T-cell (primary cell): ENCODE data around the gene ZNF202. TPM values are rescaled to one million over a fixed set of nuclear protein-coding genes. Genes with fewer than 3 reads are reported as not detected.

Experiments used
- ATAC-seq, 4 experiments: fragments of 200-7000 bp in 3 of 4; fragments of 150-1000 bp in 1 of 4; cut with Tn5 transposase; replicated peaks in 1 of 4; 1 replicate in 3 of 4; 2 replicates in 1 of 4; pipeline ENCODE4 v1.10.0; 2021; ENCODE audit warnings: moderate library complexity in 3 of 4, mild to moderate bottlenecking in 2 of 4, moderate number of reproducible peaks in 1 of 4
- CTCF ChIA-PET, 2 donors: fragments of 300-600 bp; sonication (Branson Sonifier 250); formaldehyde crosslinking; loops; one replicate each; lab custom pipeline; 2022; ENCODE audit warnings: antibody characterized with exemption in 2 of 2; lab: Charles Lee
- POLR2A ChIA-PET, 2 donors: fragments of 300-600 bp; sonication (Branson Sonifier 250); formaldehyde crosslinking; loops; one replicate each; lab custom pipeline; 2022; ENCODE audit warnings: antibody characterized with exemption in 2 of 2; lab: Charles Lee
- DNase-seq, 35 experiments: peaks; one replicate each; pipeline versions ENCODE4 v3.0.0 to v3.0.0-alpha.2; 2013 to 2023
- H3K27ac ChIP-seq: one replicate; pipeline ENCODE4 v1.5.1; 2013; ENCODE audit warnings: low read length
- H3K27me3 ChIP-seq, 2 experiments: replicated peaks in 1 of 2; 1 replicate in 1 of 2; 2 replicates in 1 of 2; pipeline versions ENCODE4 v1.6.1 to v1.7.0; 2013; ENCODE audit warnings: low read length in 1 of 2, mixed read lengths in 1 of 2; ENCODE audit not compliant: control insufficient read depth in 2 of 2, insufficient read depth in 2 of 2; ENCODE audit errors: extremely low read depth in 1 of 2
- H3K36me3 ChIP-seq, 2 donors: 1 replicate in 1 of 2; 2 replicates in 1 of 2; pipeline versions ENCODE4 v1.6.1 to v1.7.0; 2013; ENCODE audit warnings: low read length in 1 of 2; ENCODE audit not compliant: control insufficient read depth in 2 of 2, insufficient read depth in 1 of 2; ENCODE audit errors: extremely low read depth in 1 of 2
- H3K4me1 ChIP-seq, 2 experiments: 1 replicate in 1 of 2; 2 replicates in 1 of 2; pipeline versions ENCODE4 v1.6.1 to v1.7.0; 2013; ENCODE audit warnings: low read length in 2 of 2, mixed read lengths in 1 of 2; ENCODE audit not compliant: insufficient read depth in 2 of 2, control insufficient read depth in 1 of 2; ENCODE audit errors: extremely low read depth in 1 of 2
- H3K4me3 ChIP-seq, 2 donors: 1 replicate in 1 of 2; 2 replicates in 1 of 2; pipeline versions ENCODE4 v1.5.1 to v1.7.0; 2013; ENCODE audit warnings: mild to moderate bottlenecking in 2 of 2, low read length in 1 of 2, moderate library complexity in 1 of 2; ENCODE audit not compliant: control insufficient read depth in 1 of 2; ENCODE audit errors: extremely low read depth in 1 of 2
- H3K9me3 ChIP-seq: 2 replicates; pipeline ENCODE4 v1.7.0; 2013
- H3K27ac Mint-ChIP-seq, 2 donors: one replicate each; pipeline ENCODE4 v1.8.0; 2020 to 2021; ENCODE audit warnings: mild to moderate bottlenecking in 2 of 2, mixed read lengths in 2 of 2
- H3K27me3 Mint-ChIP-seq, 2 donors: one replicate each; pipeline ENCODE4 v1.8.0; 2021 to 2022; ENCODE audit warnings: mixed read lengths in 2 of 2
- H3K36me3 Mint-ChIP-seq: one replicate; pipeline ENCODE4 v1.8.0; 2021; ENCODE audit warnings: mixed read lengths
- H3K4me1 Mint-ChIP-seq, 3 donors: one replicate each; pipeline ENCODE4 v1.8.0; 2020 to 2022; ENCODE audit warnings: mixed read lengths in 3 of 3, mild to moderate bottlenecking in 1 of 3
- H3K4me3 Mint-ChIP-seq, 3 donors: one replicate each; pipeline ENCODE4 v1.8.0; 2020 to 2022; ENCODE audit warnings: mild to moderate bottlenecking in 3 of 3, mixed read lengths in 3 of 3, moderate library complexity in 3 of 3
- H3K9me3 Mint-ChIP-seq, 3 donors: one replicate each; pipeline ENCODE4 v1.8.0; 2020 to 2022; ENCODE audit warnings: mixed read lengths in 3 of 3
- WGBS: methylation state at CpG from one replicate; pipeline ENCODE4 v1.1.5; 2013; ENCODE audit warnings: missing lambda C conversion rate; ENCODE audit not compliant: insufficient coverage; 5-methylcytosine and 5-hydroxymethylcytosine counted together
- total RNA-seq, 35 experiments: library from RNA in 6 of 35; stranded (reverse) in 6 of 35; fragments of 120-200 nt in 1 of 35; gene quantifications; one replicate each; pipeline versions ENCODE4 v1.2.1 to v1.2.4 and lab custom pipeline; 2013 to 2026

The ZNF202 gene
- total RNA-seq, 5 donors from 2014 or later (not counting 1 experiment from before 2014, with no cell fraction given): 9.5 to 22.6 (median 21.7) TPM

GRCh38 chr11:123684601-123685000 lies 56.9 kb downstream of the ZNF202 start:
- no peaks in the 10 kb centered on the region for H3K36me3 ChIP-seq
- no peak overlapping the region for H3K27ac Mint-ChIP-seq
- DNase-seq: no peak
- H3K4me3 Mint-ChIP-seq: no peak overlapping the region
- peaks cover 0 to 16% of the 10 kb centered on the region in 2 donors for H3K27me3 Mint-ChIP-seq
- H3K36me3 Mint-ChIP-seq: no peaks in the 10 kb centered on the region
- no peak overlapping the region for H3K4me3 ChIP-seq
- H3K27ac ChIP-seq: no peak overlapping the region
- no peaks in the 10 kb centered on the region for H3K9me3 ChIP-seq
- H3K4me1 ChIP-seq: peaks cover 4 to 20% of the 10 kb centered on the region in 2 experiments
- H3K9me3 Mint-ChIP-seq: no peaks in the 10 kb centered on the region
- CTCF ChIA-PET: no interaction called here
- no peak for ATAC-seq
- WGBS: 100% methylated on average over 2 of the region's 6 CpGs
- peaks cover 0 to 4% of the 10 kb centered on the region in 2 experiments for H3K27me3 ChIP-seq
- POLR2A ChIA-PET: no interaction called here
- H3K4me1 Mint-ChIP-seq: peaks cover 15 to 25% (median 24%) of the 10 kb centered on the region in 3 donors

GRCh38 chr11:123683428-123684170 lies 57.9 kb downstream of the ZNF202 start:
- no peaks in the 10 kb centered on the region for H3K9me3 ChIP-seq
- H3K36me3 Mint-ChIP-seq: no peaks in the 10 kb centered on the region
- 66% methylated on average over 7 of the region's 8 CpGs for whole genome bisulfite sequencing

GRCh38 chr11:123682696-123683410 lies 58.6 kb downstream of the ZNF202 start:
- peaks cover 0 to 9% of the 10 kb centered on the region in 2 donors for H3K27me3 Mint-ChIP-seq
- H3K4me1 ChIP-seq: peaks cover 4 to 20% of the 10 kb centered on the region in 2 experiments
- H3K36me3 ChIP-seq: no peaks in the 10 kb centered on the region
- H3K4me3 Mint-ChIP-seq: no peak overlapping the region
- peaks cover 15 to 25% (median 24%) of the 10 kb centered on the region in 3 donors for H3K4me1 Mint-ChIP-seq
- CTCF ChIA-PET: no interaction called here
- H3K4me3 ChIP-seq: no peak overlapping the region
- no peak for DNase-seq
- no peaks in the 10 kb centered on the region for H3K9me3 ChIP-seq
- WGBS: 100% methylated on average over 1 of the region's 5 CpGs
- H3K27ac ChIP-seq: no peak overlapping the region
- H3K27me3 ChIP-seq: peaks cover 0 to 4% of the 10 kb centered on the region in 2 experiments
- H3K36me3 Mint-ChIP-seq: no peaks in the 10 kb centered on the region
- peaks cover 0 to 6% (median 0%) of the 10 kb centered on the region in 3 donors for H3K9me3 Mint-ChIP-seq
- no peak for ATAC-seq
- POLR2A ChIA-PET: no interaction called here
- H3K27ac Mint-ChIP-seq: no peak overlapping the region

More at GRCh38 chr11:123683428-123684170, 57.9 kb downstream of the ZNF202 start:
- Histone ChIP-seq H3K27ac (no peak overlapping the region), H3K4me1 (peaks cover 4 to 20% of the 10 kb centered on the region in 2 experiments), H3K27me3 (peaks cover 0 to 4% of the 10 kb centered on the region in 2 experiments), H3K4me3 (no peak overlapping the region), H3K36me3 (no peaks in the 10 kb centered on the region)
- ChIA-PET POLR2A (no interaction called here), CTCF (no interaction called here)
- H3K27ac Mint-ChIP-seq: no peak overlapping the region
- no peak for ATAC-seq
- peaks cover 0 to 6% (median 0%) of the 10 kb centered on the region in 3 donors for H3K9me3 Mint-ChIP-seq
- peaks cover 15 to 25% (median 24%) of the 10 kb centered on the region in 3 donors for H3K4me1 Mint-ChIP-seq
- DNase-seq: no peak
- H3K4me3 Mint-ChIP-seq: no peak overlapping the region
- peaks cover 0 to 12% of the 10 kb centered on the region in 2 donors for H3K27me3 Mint-ChIP-seq

- Mint-ChIP-seq H3K27ac (peak overlapping the region; percentile 70 to 89), H3K9me3 (peaks cover 0 to 6% (median 0%) of the 10 kb centered on the region in 3 donors), H3K36me3 (no peaks in the 10 kb centered on the region), H3K4me3 (peak overlapping the region in 1 of 3 donors; percentile 30), H3K4me1 (peaks cover 15 to 25% (median 24%) of the 10 kb centered on the region in 3 donors), H3K27me3 (peaks cover 2 to 4% of the 10 kb centered on the region in 2 donors)
- H3K36me3 ChIP-seq: no peaks in the 10 kb centered on the region
- H3K27me3 ChIP-seq: peaks cover 0 to 2% of the 10 kb centered on the region in 2 experiments
- DNase-seq (peak in 19 of 35 experiments; percentile 3 to 74 (median 24)), ATAC-seq (peak; percentile 83 to 96 (median 88))
- no peak overlapping the region for H3K4me3 ChIP-seq
- POLR2A ChIA-PET: no interaction called here
- H3K9me3 ChIP-seq: no peaks in the 10 kb centered on the region
- WGBS: no CpG with 5 or more reads among the region's 2 CpGs
- CTCF ChIA-PET: interaction anchor here (0.6 to 1.7 kb wide), 3 partner anchors 27 to 626 kb away, joined by 3 to 12 read pairs (median 4); no protein-coding TSS in a partner anchor
- H3K27ac ChIP-seq: peak overlapping the region; percentile 1
- peaks cover 4 to 20% of the 10 kb centered on the region in 2 experiments for H3K4me1 ChIP-seq
Observed at GRCh38 chr11:123681030-123681429, 60.4 kb downstream of the ZNF202 start.

GRCh38 chr11:123678246-123678645 lies 63.2 kb downstream of the ZNF202 start:
- Histone ChIP-seq H3K36me3 (no peaks in the 10 kb centered on the region), H3K27ac (no peak overlapping the region), H3K9me3 (no peaks in the 10 kb centered on the region), H3K4me3 (no peak overlapping the region), H3K4me1 (peaks cover 4 to 20% of the 10 kb centered on the region in 2 experiments), H3K27me3 (no peaks in the 10 kb centered on the region)
- CTCF ChIA-PET: interaction anchor here (0.5 to 1.2 kb wide), 2 partner anchors 21 to 31 kb away, joined by 3 read pairs; no protein-coding TSS in a partner anchor
- no peak overlapping the region for H3K27ac Mint-ChIP-seq
- DNase-seq: no peak
- H3K36me3 Mint-ChIP-seq: no peaks in the 10 kb centered on the region
- POLR2A ChIA-PET: no interaction called here
- peaks cover 15 to 25% (median 19%) of the 10 kb centered on the region in 3 donors for H3K4me1 Mint-ChIP-seq
- peaks cover 4 to 9% of the 10 kb centered on the region in 2 donors for H3K27me3 Mint-ChIP-seq
- no peak for ATAC-seq
- no peak overlapping the region for H3K4me3 Mint-ChIP-seq
- peaks cover 0 to 6% (median 0%) of the 10 kb centered on the region in 3 donors for H3K9me3 Mint-ChIP-seq
- 94% methylated on average over 2 of the region's 2 CpGs for WGBS

GRCh38 chr11:123677510-123677909 lies 64.0 kb downstream of the ZNF202 start:
- CTCF ChIA-PET: interaction anchor here (0.5 to 1.2 kb wide), 2 partner anchors 20 to 31 kb away, joined by 3 read pairs; no protein-coding TSS in a partner anchor
- H3K27ac ChIP-seq: no peak overlapping the region
- H3K36me3 ChIP-seq: no peaks in the 10 kb centered on the region
- H3K27me3 ChIP-seq: peaks cover 0 to 2% of the 10 kb centered on the region in 2 experiments
- H3K4me3 ChIP-seq: no peak overlapping the region
- Mint-ChIP-seq H3K9me3 (peaks cover 0 to 6% (median 0%) of the 10 kb centered on the region in 3 donors), H3K36me3 (no peaks in the 10 kb centered on the region), H3K4me1 (peaks cover 15 to 20% (median 19%) of the 10 kb centered on the region in 3 donors), H3K4me3 (no peak overlapping the region), H3K27me3 (peaks cover 4 to 9% of the 10 kb centered on the region in 2 donors), H3K27ac (no peak overlapping the region)
- no peak for DNase-seq
- no peak for ATAC-seq
- POLR2A ChIA-PET: no interaction called here
- peaks cover 4 to 16% of the 10 kb centered on the region in 2 experiments for H3K4me1 ChIP-seq
- no peaks in the 10 kb centered on the region for H3K9me3 ChIP-seq
- WGBS: no CpG with 5 or more reads among the region's 2 CpGs
